Measurements from ENCODE around the gene NR4A2. TPM values are rescaled to one million over a fixed set of nuclear protein-coding genes. Genes with fewer than 3 reads are reported as not detected.

Gene NR4A2
- total RNA-seq, 1 experiment from 2014 or later, result 1.1 TPM

GRCh38 chr2:156356014-156356754, 23.7 kb upstream of the NR4A2 start:
- no peak overlapping the region for H3K27ac ChIP-seq (ENCODE audit: low read depth, low read length, poor library complexity, severe bottlenecking)
- H3K4me1 ChIP-seq (ENCODE audit: insufficient read depth, low read length, poor library complexity, severe bottlenecking), result no peaks in the 10 kb centered on the region
- no peak for TF ChIP-seq EZH2 (IDR thresholded peaks at IDR 0.05; ENCODE audit: borderline replicate concordance, low read depth, low read length, poor library complexity, severe bottlenecking)
- no peak for TF ChIP-seq CTCF (conservative IDR thresholded peaks at IDR 0.05; ENCODE audit: low read depth, low read length)
- intact Hi-C loops (cut with micrococcal nuclease; ENCODE audit: unreplicated experiment), result no loop called here
- no peak overlapping the region for H3K4me3 ChIP-seq (ENCODE audit: low read depth, low read length, poor library complexity, severe bottlenecking)
- no peak for DNase-seq (ENCODE audit: low spot score)
- ChIA-PET CTCF (no interaction called here), POLR2A (ENCODE audit: low non-redundant PET) (no interaction called here)
- peaks cover 4% of the 10 kb centered on the region for H3K27me3 ChIP-seq (replicated peaks; ENCODE audit: insufficient read depth, low read depth, low read length, poor library complexity)
- no peaks in the 10 kb centered on the region for H3K36me3 ChIP-seq (ENCODE audit: insufficient read depth, low read length, poor library complexity, severe bottlenecking)
- BruUV-seq (replicated peaks), result no TSS peak
- H3K9me3 ChIP-seq (ENCODE audit: low read depth, low read length, poor library complexity, severe bottlenecking), result no peaks in the 10 kb centered on the region

- no TSS peak for BruUV-seq (replicated peaks)
- Histone ChIP-seq H3K4me1 (ENCODE audit: insufficient read depth, low read length, poor library complexity, severe bottlenecking) (no peaks in the 10 kb centered on the region), H3K9me3 (ENCODE audit: low read depth, low read length, poor library complexity, severe bottlenecking) (no peaks in the 10 kb centered on the region), H3K36me3 (ENCODE audit: insufficient read depth, low read length, poor library complexity, severe bottlenecking) (no peaks in the 10 kb centered on the region), H3K27me3 (replicated peaks; ENCODE audit: insufficient read depth, low read depth, low read length, poor library complexity) (no peaks in the 10 kb centered on the region), H3K27ac (ENCODE audit: low read depth, low read length, poor library complexity, severe bottlenecking) (no peak overlapping the region), H3K4me3 (ENCODE audit: low read depth, low read length, poor library complexity, severe bottlenecking) (no peak overlapping the region)
- no peak for DNase-seq (ENCODE audit: low spot score)
- no peak for TF ChIP-seq CTCF (conservative IDR thresholded peaks at IDR 0.05; ENCODE audit: low read depth, low read length)
- no peak for TF ChIP-seq EZH2 (IDR thresholded peaks at IDR 0.05; ENCODE audit: borderline replicate concordance, low read depth, low read length, poor library complexity, severe bottlenecking)
- POLR2A ChIA-PET (ENCODE audit: low non-redundant PET), result no interaction called here
- intact Hi-C loops (cut with micrococcal nuclease; ENCODE audit: unreplicated experiment), result no loop called here
- CTCF ChIA-PET, result no interaction called here
These were observed 20.4 kb upstream of the NR4A2 start for GRCh38 chr2:156352911-156353310.

- no peak for DNase-seq (ENCODE audit: low spot score)
- ChIA-PET CTCF (no interaction called here), POLR2A (ENCODE audit: low non-redundant PET) (no interaction called here)
- Histone ChIP-seq H3K4me3 (ENCODE audit: low read depth, low read length, poor library complexity, severe bottlenecking) (no peak overlapping the region), H3K9me3 (ENCODE audit: low read depth, low read length, poor library complexity, severe bottlenecking) (no peaks in the 10 kb centered on the region), H3K36me3 (ENCODE audit: insufficient read depth, low read length, poor library complexity, severe bottlenecking) (no peaks in the 10 kb centered on the region), H3K27me3 (replicated peaks; ENCODE audit: insufficient read depth, low read depth, low read length, poor library complexity) (no peaks in the 10 kb centered on the region), H3K27ac (ENCODE audit: low read depth, low read length, poor library complexity, severe bottlenecking) (no peak overlapping the region), H3K4me1 (ENCODE audit: insufficient read depth, low read length, poor library complexity, severe bottlenecking) (no peaks in the 10 kb centered on the region)
- TF ChIP-seq CTCF (conservative IDR thresholded peaks at IDR 0.05; ENCODE audit: low read depth, low read length) (no peak), EZH2 (IDR thresholded peaks at IDR 0.05; ENCODE audit: borderline replicate concordance, low read depth, low read length, poor library complexity, severe bottlenecking) (no peak)
- no TSS peak for BruUV-seq (replicated peaks)
- intact Hi-C loops (cut with micrococcal nuclease; ENCODE audit: unreplicated experiment), result no loop called here
These were observed 18.0 kb upstream of the NR4A2 start for GRCh38 chr2:156350374-156351142.
